Ammon's horn (tissue), 1 donor: ENCODE results near the gene AHNAK.

Source experiments
- DNase-seq: peaks from one replicate; pipeline ENCODE4 v3.0.0-alpha.2; 2016; ENCODE audit warnings: low spot score

Gene AHNAK

DNA sequence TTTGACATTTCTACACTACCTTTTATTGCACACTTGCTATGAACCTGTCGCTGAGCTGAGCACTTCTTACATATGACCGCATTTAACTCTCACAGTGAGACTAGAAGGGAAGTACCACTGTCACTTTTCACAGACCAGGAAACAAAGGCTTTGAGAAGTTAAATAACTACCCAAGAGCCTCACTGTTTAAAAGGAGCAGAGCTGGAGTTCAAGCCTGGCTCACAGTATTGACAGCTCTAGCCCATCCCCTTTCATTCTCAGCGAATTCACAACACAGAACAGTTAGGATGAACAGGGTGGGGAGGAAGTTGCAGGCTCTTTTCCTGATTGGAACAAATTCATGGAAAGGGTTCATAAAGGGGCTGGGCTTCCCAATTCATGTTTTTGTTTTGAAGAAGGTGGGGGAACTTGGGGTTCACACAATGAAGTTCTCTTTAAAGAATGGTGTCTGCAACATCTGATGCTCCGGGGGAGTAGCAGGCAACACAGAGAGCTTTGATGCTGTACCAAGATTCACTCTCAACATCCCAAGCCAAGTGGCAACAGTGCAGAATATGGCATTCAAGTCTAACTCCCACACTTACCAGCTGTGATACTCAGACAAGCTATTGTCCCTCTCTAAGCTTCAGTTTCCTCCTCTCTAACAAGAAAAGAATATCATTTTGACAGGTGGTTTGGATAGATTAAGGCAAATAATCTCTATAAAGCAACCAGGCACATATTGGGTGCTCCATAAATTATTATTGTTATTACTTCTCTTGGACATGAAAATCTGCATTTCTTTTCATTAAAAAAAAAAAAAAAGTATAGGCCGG lies 110.6 kb downstream of the AHNAK start:
- peak; percentile 74 for DNase-seq

DNA sequence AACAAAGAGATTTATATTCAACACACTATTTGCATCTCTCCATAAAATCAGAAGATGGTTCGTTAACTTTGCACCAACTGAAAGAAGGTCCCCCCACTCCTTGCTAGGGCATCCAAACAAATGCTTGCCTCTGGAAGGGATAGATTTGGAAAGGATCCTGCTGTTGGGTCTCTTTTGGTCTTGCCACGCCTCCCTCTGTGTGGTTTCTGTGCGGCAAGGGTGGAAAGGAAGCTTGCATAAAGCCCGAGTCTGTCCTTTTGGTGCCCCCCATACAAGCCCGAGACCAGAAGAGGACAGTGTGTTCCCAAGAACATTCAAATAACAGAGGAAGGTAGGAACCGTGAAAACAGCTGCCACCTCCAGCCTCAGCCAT lies 112.7 kb downstream of the AHNAK start:
- peak; percentile 34 for DNase-seq

DNA sequence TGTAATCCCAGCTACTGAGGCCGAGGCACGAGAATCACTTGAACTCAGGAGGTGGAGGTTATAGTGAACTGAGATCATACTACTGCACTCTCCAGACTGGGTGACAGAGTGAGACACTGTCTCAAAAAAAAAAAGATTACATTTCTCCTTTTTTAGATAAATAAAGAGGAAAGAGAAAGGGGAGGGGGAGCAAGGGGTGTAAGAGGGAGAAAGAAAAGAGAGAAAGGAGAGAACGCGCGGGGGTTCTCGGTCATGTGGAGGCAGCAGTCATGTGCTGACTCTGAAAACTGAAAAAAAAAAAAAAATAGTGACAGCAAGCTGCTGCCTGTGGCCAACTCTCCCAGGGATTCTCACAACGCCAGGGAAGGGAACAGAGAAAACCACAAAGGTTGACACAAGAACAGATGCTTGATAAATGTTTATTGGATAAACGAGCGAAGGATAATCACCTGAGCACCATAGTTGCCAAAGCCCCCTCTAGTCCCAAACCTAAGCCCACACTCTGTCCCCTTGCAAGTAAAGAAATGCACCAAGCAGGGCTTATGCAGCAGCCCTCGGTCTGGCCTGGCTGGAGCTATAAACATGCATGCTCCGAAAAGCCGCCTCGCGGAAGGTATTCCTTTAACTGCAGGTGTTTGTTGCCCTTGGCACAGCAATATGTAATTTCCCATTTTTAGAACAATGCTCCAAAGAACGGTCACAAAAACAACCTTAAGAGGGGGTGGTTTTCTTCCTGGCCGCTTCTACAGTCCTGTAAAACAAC lies 113.3 kb downstream of the AHNAK start:
- no peak for DNase-seq

DNA sequence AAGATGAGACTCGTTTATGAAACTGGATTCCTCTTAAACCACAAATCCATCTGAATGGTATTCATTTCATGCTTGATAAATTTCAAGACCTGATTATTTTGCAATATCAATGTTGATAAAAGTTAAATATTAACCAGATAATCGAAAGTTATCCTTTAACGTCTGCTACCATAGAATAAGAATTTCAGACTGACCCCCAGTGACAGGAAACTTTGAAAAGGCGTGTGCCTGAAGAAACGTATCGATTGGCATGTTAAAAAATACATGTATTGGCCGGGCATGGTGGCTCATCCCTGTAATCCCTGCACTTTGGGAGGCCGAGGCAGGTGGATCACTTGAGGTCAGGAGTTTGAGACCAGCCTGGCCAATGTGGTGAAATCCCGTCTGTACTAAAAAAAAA lies 113.9 kb downstream of the AHNAK start:
- DNase-seq, result no peak

DNA sequence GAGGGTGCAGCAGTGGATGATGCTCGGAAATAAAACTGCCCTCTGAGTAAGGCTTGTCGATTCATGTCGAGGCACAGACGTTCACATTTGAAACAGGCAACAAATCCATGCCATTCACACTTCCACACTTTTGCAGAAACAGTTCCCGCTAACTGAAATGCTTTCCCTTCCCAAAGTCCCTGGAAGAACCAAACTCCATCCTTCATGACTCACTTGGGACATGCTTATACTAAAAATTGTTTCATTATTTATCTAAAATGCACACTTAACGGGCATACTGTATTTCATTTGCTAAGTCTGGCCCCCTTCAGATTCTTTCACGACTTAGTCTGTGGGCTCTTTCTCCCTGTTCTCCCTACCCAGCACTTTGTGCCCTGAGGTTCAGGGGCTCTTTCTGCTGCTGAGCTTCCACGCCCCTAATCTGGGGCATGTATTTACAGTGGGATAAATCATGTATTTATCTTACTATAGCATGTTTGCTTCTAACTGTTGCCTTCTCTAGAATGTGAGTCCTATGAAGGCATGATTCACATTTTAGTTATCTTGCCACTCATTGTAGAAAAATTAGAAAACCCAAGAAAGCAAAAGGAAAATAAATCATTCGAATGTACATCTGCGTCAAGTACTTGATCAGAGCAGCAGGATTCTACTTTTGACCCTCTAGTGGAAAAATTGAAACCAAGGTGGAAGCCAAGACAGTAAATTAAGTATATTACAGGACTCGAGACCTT lies 115.3 kb downstream of the AHNAK start:
- no peak for DNase-seq

DNA sequence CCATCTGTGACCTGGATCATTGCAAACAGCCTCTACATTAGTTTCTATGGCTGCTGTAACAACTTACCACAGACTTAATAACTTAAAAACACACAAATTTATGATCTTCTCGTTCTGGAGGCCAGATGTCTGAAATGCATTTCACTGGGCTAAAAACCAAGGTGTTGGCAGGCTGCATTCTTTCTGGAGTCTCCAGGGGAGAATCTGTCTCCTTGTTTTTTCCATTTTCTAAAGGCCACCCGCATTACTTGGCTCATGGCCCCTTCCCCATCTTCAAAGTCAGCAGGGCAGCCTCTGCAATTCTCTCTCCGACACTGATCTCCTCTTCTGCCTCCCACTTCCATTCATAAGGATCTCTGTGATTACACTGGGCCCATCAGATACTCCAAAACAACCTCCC lies 116.2 kb downstream of the AHNAK start:
- DNase-seq, result no peak

DNA sequence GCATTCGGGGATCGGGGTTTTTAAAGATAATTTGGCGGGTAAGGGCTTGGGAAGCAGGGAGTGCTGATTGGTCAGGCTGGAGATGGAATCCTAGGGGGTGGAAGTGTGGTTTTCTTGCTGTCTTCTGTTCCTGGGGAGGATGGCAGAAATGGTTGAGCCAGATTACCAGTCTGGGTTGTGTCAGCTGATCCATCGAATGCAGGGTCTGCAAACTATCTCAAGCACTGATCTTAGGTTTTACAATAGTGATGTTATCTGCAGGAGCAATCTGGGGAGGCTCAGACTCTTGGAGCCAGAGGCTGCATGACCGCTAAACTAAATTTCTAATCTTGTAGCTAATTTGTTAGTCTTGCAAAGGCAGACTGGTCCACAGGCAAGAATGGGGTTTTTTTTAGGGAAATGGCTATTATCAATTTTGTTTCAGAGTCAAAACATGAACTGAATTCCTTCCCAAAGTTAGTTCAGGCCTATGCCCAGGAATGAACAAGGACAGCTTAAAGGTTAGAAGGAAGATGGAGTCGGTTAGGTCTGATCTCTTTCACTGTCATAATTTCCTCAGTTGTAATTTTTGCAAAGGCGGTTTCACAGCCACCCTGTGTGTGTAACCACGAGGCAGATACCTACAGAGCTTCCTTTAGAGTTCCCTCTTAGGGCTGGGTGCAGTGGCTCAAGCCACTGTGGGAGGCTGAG lies 117.6 kb downstream of the AHNAK start:
- DNase-seq, result no peak

DNA sequence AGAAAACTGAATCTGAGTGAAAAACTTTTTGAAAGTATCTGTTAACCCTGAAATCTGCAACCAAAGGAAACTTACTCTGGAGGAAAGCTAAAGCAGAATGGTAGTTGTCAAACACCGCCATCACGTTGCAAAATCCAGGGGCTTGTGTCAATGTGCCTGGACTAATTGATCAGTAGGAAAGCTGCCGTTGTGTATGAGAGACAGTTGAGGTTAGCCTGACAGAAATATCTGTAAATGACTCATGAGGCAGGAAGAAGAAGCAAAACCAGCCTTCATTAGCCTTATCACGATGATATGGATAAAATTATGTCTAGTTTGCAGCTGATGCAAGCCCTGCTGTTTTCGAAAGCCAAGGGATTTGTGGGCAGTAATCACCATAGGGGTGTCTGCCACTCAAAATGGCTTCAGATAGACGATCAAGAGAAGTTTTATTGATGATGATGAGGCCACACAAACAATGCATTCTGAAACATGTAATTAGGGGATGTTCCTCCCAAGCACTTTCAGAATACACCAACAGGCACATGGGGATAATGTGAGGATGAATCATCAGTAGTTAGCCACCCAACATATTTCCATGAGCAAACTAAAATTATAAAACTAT lies 118.9 kb downstream of the AHNAK start:
- DNase-seq, result no peak

DNA sequence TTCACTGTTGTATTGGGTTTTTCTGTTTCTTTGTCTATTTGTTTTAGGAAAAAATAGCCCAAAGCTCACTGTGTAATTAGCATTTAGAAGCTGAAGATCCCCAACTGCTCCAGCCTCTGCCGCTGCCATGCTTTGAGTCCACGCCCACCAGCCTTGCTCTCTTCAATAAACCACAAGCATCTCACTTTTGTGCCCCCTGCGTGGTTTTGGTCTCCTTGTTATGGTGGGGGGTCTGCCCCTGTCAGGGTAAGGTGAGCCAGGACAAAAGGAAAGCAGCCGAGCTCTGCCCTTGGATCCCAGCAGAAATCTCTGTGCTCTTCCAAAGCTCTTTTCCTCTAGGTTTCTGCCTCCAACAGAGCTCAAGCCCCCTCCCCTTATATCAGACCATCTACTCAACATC lies 123.6 kb downstream of the AHNAK start:
- DNase-seq, result no peak

DNA sequence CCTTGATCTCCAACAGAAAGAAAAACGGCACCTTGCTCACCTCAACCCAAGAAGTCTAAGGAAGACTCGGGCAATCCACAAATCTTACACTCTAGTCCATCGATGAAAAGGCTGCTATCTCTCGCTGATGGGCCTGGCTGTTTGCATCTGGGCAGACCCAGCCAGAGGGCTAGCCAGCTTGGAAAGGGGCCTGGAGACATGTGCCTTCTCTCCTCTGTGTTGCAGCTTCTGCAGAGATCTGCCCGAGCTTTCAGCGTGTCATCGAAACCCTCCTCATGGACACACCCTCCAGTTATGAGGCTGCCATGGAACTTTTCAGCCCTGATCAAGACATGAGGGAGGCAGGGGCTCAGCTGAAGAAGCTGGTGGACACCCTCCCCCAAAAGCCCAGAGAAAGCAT lies 124.6 kb downstream of the AHNAK start:
- no peak for DNase-seq

DNA sequence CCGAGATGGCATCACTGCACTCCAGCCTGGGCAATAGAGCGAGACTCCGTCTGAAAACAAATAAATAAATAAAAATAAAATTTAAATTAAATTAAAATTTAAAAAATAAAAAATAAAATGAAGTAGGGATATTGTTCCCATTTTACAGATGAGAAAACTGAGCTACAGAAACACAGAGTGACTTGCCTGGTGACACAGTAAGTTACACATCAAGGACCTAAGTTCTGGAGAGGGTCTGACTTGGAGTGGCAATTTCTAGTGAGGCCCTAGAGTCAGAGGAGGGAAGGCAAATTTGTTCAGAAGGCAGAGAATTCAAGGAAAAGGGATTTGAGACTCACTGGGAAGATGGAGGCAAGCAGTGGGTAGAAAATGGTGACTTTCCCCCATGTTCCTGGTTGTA lies 125.7 kb downstream of the AHNAK start:
- no peak for DNase-seq

DNA sequence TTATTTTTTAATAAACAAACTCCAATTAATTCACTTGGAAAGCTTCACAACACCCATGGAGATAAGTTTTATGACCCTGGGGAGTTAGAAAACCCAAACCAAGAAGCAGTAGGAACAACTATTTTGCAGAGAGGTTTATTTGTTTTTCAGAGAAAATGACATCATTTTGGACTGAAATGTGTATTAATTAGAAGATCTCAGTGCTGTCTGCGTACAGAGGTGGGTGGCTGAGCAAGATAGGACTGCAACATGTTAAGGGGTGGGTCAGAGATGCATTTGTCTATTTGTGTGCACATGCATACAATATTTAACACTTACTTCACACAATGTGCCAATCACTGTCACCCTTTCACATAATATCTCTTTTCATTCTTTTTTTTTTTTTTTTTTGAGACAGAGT lies 126.7 kb downstream of the AHNAK start:
- no peak for DNase-seq

DNA sequence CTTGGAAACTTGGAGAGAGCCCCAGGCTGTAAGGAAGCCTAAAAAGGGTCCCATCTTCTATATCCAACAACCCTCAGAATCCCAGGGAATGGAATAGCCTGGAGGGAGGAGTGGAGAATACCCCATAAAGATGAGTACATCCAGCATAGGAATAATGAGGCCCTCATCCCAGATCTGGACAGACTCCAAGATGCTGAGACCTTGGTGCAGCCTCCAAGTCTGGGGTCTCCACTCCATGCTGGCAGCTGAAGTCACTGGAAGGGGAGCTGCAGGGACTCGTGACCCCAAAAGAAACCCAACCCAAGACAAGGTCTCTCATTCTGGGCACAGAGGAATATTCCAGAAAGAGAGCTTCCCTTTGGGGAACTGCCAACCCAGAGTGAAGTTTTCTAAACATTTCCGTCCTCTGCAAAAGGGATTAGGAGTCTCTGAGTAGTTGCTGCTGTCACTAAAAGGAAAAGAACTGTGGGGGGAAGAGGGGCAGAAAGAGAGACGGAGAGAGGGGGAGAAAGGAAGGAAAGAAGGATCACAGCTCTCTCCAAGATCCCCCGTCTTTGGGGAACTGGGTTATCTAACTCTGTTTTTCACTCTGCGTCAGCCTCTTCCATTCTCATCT lies 127.2 kb downstream of the AHNAK start:
- no peak for DNase-seq

DNA sequence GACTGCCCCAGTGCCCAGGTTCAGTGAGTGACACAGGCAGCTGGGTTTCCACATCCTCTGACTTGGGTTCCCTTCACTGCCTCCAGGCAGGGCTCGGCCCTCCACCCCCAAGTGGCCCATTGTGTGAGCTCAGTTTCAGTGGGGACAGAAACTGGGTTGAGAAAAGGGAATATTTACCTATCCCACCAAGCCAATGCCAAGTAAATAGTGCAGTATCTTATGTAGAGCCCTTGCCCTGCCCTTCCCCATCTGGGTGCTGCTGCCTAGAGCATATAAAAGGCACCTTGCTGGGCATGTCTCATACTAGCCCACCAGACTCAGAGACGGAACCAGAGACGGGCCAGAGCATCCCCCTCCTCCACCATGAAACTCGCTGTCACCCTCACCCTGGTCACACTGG lies 127.9 kb downstream of the AHNAK start, which contains the start of gene SCGB1A1:
Gene SCGB1A1, plus strand, starts transcription at position 301 of the 400 bp plus-strand sequence. Its CDS starts 63 bp downstream, at position 364.
- DNase-seq, result no peak

DNA sequence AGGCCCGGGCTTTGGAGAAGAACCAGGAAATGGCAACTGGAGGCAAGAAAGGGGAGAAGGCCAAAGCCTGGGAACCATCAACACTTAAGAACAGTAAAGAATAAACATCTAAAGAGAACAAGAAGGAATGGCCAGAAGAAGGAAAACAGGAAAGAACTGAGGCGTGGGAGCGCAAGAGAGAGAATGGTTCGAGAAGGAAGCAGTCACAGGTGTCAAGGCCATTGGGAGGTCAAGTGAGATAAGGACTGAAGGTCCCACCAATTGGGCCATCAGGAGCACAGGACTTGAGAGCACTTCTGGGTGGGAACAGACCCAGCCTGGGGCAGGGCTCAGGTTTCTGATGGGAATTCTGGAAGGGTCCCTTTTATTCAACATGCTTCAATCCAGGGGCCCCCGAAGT lies 128.5 kb downstream of the AHNAK start:
- no peak for DNase-seq

DNA sequence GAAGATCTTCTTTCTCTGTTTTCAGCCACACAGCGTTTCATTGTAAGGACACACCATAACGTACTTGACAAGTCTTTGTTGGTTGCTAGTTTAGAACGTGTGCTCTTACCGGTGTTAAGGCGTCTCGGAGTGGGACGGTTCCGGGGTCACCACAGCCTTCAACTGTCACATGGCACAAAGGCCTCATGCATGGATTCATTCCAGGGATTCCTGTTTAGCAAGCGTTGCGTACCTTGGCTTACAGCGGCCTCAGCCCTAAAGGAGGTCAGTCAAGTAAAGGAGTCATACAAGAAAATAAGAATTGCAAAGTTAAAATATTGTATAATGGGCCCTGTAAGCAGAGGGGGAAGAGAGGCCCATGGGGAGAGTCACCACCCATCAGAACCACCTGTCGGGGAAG lies 130.0 kb downstream of the AHNAK start:
- DNase-seq, result no peak

DNA sequence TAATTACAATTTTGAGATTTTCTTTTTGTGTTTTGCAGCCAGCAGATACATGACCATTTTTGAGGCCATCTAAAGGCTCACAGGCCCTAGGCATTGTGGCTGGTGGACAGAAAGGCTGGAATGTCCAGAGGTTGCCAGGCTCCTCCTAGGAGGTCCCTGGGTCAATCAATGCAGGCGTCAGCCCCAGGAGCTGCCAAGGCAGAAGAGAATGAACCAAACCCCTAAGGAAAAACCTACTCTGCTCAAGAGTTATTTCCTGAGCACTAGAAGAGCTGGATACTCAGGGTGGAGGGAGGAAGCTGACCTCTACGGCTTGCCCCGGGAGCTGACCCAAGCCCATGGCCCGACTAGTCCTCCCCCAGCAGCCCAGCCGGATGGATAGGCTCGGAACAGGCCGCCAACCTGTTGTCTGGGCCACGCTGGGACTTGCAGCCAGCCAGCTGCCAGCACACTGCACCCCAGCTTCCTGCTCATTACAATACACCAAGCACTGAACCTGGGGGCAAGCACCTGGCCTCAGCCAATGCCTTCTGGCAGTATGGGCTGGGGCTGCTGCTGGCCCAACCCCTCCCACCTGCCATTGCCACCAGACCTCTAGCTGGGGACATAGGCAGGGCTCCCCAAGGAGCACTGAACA lies 133.4 kb downstream of the AHNAK start:
- no peak for DNase-seq

DNA sequence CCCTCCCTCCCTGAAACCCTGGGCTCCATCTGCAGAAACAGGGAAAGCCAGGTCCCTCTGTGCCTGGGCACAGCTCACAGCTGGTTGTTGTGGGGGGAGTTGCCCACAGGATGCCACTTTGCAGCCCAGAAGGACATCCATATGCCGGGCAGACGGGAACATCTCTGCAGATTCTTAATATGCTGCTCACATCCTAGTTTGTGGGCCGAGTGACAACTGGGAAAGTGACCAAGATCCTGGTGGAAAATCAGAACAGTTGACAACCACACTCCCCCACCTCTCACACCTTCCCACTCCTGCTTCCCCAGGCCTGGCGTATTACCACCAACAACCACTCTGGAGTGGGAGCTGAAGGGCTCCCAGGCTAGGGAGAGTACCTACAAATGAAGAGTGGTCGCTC lies 135.1 kb downstream of the AHNAK start:
- peak; percentile 61 for DNase-seq

DNA sequence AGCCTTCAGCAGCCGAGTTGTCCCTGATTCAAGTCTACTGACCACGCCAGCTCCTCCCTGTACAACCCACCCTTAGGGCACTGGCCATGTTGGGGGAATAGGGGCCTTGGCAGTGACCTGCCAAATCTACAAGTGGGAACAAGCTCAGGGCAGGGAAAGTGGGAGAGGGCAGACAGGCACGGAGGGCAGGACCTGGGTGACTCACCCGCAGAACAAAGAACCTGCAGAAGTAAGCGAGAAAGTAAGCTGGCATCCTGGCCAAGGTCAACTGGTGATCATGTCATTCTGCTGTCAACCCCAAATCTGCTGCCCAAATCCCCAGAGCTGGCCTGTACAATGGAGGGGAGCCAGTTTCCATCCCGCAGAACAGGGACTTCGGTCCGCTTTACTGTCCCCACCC lies 135.6 kb downstream of the AHNAK start:
- no peak for DNase-seq

DNA sequence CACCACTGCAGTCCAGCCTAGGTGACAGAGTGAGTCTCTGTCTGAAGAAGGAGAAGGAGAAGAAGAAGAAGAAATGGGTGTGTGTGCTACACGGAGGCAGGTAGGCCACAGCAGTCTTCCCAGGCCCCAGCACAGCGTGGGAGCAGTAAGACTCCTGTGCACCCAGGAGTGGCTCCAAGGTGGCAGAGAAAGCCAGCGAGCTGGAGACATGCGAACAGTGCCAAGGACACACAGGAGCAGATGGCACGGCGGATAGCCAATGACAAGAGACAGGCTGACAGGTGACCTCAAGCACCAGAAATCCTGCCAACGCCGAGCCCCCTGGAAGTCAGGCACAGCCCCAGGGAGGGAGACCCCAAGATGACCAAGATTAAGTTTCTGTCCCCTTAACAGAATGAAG lies 136.8 kb downstream of the AHNAK start:
- no peak for DNase-seq

DNA sequence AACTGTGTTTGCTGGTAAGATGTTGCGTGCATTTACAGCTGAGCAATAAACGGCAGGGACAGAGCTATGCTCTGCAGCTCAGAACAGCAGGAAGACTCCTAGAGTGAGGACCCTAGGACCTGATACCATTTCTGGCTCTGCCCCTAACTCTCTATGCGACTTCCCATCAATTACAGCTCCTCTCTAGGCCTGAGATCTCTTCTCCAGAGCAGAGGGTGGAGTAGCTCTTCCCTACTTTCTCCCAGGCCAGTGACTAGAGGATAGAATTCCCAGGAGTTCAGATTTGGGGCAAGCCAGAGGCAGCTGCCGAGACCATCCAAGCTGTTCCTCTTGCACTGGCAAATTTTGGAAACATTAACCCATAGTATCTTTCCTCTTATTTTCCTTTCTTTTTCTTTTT lies 140.6 kb downstream of the AHNAK start:
- no peak for DNase-seq
